Choroid plexus epithelial cell (primary cell): ENCODE measurements around the gene RFX8.
"Not testable (repeated sequence)": the region's sequence is repeated elsewhere in the genome, so short reads cannot be mapped to it uniquely, and the experiment has no call there.

Source experiments
- DNase-seq: peaks from one replicate; pipeline ENCODE4 v3.0.0-alpha.2; 2010; ENCODE audit warnings: low read depth
- H3K4me3 ChIP-seq: 2 replicates; pipeline ENCODE4 v1.5.1; 2011; ENCODE audit warnings: low read depth, mild to moderate bottlenecking, control low read depth, low read length, moderate library complexity
- CTCF ChIP-seq: conservative IDR thresholded peaks from 2 replicates; pipeline ENCODE4 v1.5.1; 2011; ENCODE audit warnings: low read depth, mild to moderate bottlenecking, control low read depth, inconsistent platforms, low read length, moderate library complexity

RFX8 gene

GRCh38 chr2:101442667-101443061 is 32.2 kb downstream of the RFX8 start:
- H3K4me3 ChIP-seq: no peak overlapping the region
- peak; percentile 23 for DNase-seq
- peak; percentile 37 for TF ChIP-seq CTCF

GRCh38 chr2:101442042-101442666 is 32.8 kb downstream of the RFX8 start:
- peak; percentile 65 for DNase-seq
- no peak overlapping the region for H3K4me3 ChIP-seq
- TF ChIP-seq CTCF: no peak

- H3K4me3 ChIP-seq: no peak overlapping the region
- TF ChIP-seq CTCF: no peak
- peak; percentile 77 for DNase-seq
Observed at GRCh38 chr2:101440127-101440738, 34.7 kb downstream of the RFX8 start.

GRCh38 chr2:101439716-101440115 is 35.2 kb downstream of the RFX8 start:
- no peak for DNase-seq
- H3K4me3 ChIP-seq: no peak overlapping the region
- no peak for TF ChIP-seq CTCF

GRCh38 chr2:101438555-101438954 is 36.4 kb downstream of the RFX8 start:
- H3K4me3 ChIP-seq: not testable (repeated sequence)

GRCh38 chr2:101435001-101435862 is 39.7 kb downstream of the RFX8 start:
- no peak for TF ChIP-seq CTCF
- DNase-seq: peak; percentile 54
- H3K4me3 ChIP-seq: peak overlapping the region; percentile 45

More at GRCh38 chr2:101438555-101438954, 36.4 kb downstream of the RFX8 start:
- DNase-seq: not testable (repeated sequence)

GRCh38 chr2:101433465-101433864 is 41.4 kb downstream of the RFX8 start:
- H3K4me3 ChIP-seq: no peak overlapping the region
- no peak for DNase-seq
- TF ChIP-seq CTCF: no peak
